ENCODE data around the gene CELF1. TPM values are rescaled to one million over a fixed set of nuclear protein-coding genes. Genes with fewer than 3 reads are reported as not detected.

Gene CELF1
- total RNA-seq, 4 donors from 2014 or later: 93.8 to 153 (median 121) TPM

DNA sequence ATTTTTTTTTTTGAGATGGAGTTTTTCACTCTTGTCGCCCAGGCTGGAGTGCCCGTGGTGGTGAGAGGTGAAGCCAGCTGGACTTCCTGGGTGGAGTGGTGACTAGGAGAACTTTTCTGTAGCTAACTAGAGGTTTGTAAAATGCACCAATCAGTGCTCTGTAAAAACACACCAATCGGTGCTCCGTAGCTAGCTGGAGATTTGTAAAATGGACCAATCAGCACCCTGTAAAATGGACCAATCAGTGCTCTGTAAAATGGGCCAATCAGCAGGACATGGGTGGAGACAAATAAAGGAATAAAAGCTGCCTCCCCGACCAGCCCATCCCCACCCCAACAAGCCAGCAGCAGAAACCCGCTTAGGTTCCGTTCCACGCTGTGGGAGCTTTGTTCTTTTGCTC lies 99.6 kb downstream of the CELF1 start:
- TF ChIP-seq, protein P1, sequence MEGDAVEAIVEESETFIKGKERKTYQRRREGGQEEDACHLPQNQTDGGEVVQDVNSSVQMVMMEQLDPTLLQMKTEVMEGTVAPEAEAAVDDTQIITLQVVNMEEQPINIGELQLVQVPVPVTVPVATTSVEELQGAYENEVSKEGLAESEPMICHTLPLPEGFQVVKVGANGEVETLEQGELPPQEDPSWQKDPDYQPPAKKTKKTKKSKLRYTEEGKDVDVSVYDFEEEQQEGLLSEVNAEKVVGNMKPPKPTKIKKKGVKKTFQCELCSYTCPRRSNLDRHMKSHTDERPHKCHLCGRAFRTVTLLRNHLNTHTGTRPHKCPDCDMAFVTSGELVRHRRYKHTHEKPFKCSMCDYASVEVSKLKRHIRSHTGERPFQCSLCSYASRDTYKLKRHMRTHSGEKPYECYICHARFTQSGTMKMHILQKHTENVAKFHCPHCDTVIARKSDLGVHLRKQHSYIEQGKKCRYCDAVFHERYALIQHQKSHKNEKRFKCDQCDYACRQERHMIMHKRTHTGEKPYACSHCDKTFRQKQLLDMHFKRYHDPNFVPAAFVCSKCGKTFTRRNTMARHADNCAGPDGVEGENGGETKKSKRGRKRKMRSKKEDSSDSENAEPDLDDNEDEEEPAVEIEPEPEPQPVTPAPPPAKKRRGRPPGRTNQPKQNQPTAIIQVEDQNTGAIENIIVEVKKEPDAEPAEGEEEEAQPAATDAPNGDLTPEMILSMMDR (IDR thresholded peaks at IDR 0.05; ENCODE audit: low read depth): no peak

DNA sequence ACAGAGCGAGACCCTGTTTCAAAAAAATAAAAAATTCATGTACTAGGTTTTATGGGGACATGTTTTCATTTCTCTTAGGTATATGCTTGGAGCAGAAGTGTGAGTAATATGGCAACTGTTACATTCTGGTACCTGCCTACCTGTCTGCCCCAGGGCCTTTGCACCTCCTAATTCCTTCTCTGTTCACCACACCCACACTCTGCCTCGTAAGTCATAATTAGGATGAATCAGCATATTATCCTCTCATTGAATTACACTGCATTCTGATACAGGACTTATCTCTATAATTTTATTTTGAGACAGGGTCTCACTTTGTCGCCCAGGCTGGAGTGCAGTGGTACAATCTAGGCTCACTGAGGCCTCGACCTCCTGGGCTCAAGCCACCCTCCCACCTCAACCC lies 100.9 kb downstream of the CELF1 start:
- TF ChIP-seq, protein P1 (IDR thresholded peaks at IDR 0.05; ENCODE audit: low read depth): no peak

DNA sequence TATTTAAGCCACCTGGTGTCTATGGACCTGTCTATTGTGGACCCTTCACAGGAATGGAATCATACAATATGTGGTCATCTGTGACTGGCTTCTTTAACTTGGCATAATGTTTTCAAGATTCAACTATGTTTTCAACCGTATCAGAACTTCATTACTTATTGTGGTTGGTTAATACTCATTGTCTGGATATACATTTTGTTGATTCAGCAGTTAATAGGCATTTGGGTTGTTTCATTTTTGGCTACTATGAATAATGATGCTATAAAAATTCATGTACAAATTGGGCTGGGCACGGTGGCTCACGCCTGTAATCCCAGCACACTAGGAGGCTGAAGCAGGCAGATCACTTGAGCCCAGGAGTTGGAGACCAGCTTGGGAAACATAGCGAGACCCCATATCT lies 101.5 kb downstream of the CELF1 start:
- TF ChIP-seq, protein P1 (IDR thresholded peaks at IDR 0.05; ENCODE audit: low read depth): no peak

DNA sequence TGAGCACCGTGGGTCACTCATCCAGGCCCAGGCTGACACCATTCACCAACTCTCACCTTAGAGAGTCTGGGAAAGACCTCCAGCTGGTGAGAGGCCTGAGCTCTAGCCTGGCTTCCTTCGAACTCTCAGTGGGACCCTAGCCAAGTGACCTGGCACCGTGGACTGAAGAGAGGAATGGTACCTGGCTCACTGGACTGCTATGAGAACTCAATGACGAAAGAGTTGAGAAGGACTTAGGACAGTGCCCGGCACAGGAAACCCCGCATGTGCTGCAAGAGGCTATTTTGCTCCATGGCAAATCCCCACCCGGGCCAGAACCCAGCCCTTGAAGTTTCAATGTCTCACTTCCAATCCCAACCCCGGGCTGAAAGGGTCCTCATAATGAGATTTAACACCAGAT lies 103.4 kb downstream of the CELF1 start:
- TF ChIP-seq, protein P1 (IDR thresholded peaks at IDR 0.05; ENCODE audit: low read depth): no peak

DNA sequence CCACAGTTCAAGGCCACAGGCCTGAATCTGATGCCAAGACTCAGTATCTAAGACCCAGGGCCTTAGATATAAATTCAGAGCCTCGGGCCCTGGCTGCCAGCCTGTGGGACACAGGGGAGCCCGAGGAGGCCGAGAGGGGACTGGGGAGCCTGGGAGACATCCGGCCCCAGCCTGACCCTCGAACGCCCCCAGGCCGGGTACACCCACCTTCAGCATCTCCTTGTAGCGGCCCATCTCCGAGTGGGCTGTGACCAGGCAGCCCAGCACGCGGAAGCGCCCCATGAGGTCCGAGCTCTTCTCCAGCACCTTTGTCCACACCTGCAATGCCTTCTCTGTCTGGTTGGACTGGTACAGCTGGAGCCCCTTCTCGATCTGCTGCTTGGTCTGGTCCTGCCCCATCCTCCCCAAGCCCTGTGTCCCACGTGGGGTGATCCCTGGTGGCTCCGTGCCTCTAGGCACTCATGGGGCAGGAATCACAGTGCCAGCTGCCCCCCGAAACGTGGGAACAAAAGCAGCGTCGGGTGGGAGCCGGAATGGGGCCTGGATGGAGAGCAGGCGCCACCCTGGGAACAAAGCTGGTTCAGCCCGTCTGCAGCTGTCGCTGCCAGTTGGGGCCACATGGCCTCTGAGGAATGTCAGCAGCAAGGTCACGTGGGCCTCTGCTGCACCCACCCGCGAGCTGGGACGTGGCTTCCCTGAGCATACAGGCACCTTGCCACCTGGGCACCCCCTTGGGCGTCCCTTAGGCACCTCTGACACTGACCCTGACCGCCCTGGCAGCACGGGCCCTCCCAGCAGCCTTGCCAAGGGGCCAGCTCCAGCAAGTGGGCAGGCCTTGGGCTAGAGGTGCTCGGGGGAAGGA lies 104.1 kb downstream of the CELF1 start, which contains the start of gene RAPSN:
TSS of gene RAPSN (minus strand) at position 571 of the 862 bp plus-strand sequence. CDS start at position 399, 172 bp downstream.
- TF ChIP-seq, protein P1 (IDR thresholded peaks at IDR 0.05; ENCODE audit: low read depth): no peak

DNA sequence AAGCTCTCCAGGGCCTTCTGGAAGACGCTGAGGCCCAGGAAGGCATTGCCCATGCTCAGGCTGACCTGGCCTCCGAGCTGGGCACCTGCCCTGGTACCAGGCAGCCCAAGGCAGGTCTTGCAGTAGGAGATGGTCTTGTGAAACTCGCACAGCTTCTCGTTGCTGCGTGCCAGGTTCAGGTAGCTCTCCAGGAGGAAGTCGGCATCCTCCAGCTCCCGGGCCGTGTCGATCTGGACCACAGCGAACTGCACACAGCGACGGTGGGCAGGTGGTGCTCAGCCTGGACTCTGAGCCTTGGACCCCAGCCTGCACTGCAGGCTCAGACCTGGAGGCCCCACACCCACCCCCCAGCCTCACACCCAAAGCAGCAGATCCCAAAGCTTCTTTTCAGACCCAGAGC lies 105.0 kb downstream of the CELF1 start:
- TF ChIP-seq, protein P1 (IDR thresholded peaks at IDR 0.05; ENCODE audit: low read depth): no peak

DNA sequence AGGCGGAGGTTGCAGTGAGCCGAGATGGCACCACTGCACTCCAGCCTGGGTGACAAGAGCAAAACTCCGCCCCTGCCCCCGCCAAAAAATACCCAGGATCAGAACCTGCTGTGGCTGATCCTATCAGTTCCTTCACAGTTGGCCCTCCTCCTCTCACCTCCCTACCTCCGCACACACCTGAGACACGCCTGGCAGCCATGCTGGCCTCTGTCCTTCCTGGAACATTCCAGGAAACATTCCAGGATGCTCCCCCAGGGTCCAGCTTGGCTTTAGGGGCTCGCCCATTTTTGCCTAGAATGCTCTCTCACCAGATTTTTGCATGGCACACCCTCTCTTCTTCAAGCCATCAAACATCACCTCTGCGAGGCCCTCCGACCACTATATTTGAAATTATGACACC lies 106.1 kb downstream of the CELF1 start:
- TF ChIP-seq, protein P1 (IDR thresholded peaks at IDR 0.05; ENCODE audit: low read depth): no peak
